PC-3 (cell line): ENCODE measurements around the gene IL4I1.

ENCODE experiments used
- CTCF ChIP-seq: fragments of 300-600 bp; sonication (generic); conservative IDR thresholded peaks from 2 replicates; pipeline ENCODE4 v1.5.1; 2017; ENCODE audit warnings: antibody characterized with exemption, low read depth, mild to moderate bottlenecking, low read length
- EZH2 ChIP-seq: fragments of 300-600 bp; sonication (generic); IDR thresholded peaks from one replicate; pipeline ENCODE4 v1.6.1; 2017; ENCODE audit warnings: antibody characterized with exemption, mild to moderate bottlenecking, low read length; ENCODE audit not compliant: unreplicated experiment

GRCh38 chr19:49849433-49850220, 47.1 kb downstream of the IL4I1 start:
- TF ChIP-seq CTCF: no peak
- TF ChIP-seq EZH2: no peak
